Measurements from ENCODE around the gene ARMC2.

The ARMC2 gene

GRCh38 chr6:108982154-108983113 lies 134.2 kb downstream of the ARMC2 start:
- no peak for FAIRE-seq

GRCh38 chr6:108983151-108983550 lies 134.9 kb downstream of the ARMC2 start:
- no peak for FAIRE-seq

More at GRCh38 chr6:108982154-108983113, 134.2 kb downstream of the ARMC2 start:
- DNase-seq (ENCODE audit: insufficient read length, low spot score) = no peak

GRCh38 chr6:108985301-108985700 lies 137.1 kb downstream of the ARMC2 start:
- FAIRE-seq = no peak
- no peak for DNase-seq (ENCODE audit: insufficient read length, low spot score)

More at GRCh38 chr6:108983151-108983550, 134.9 kb downstream of the ARMC2 start:
- no peak for DNase-seq (ENCODE audit: insufficient read length, low spot score)

GRCh38 chr6:108987156-108987555 lies 138.9 kb downstream of the ARMC2 start:
- FAIRE-seq = no peak

GRCh38 chr6:108988296-108988695 lies 140.1 kb downstream of the ARMC2 start:
- no peak for FAIRE-seq
- no peak for DNase-seq (ENCODE audit: insufficient read length, low spot score)

More at GRCh38 chr6:108987156-108987555, 138.9 kb downstream of the ARMC2 start:
- no peak for DNase-seq (ENCODE audit: insufficient read length, low spot score)

- DNase-seq (ENCODE audit: insufficient read length, low spot score) (no peak), FAIRE-seq (no peak)
These were observed 140.5 kb downstream of the ARMC2 start for GRCh38 chr6:108988765-108989164.

- FAIRE-seq = no peak
- no peak for DNase-seq (ENCODE audit: insufficient read length, low spot score)
These were observed 141.5 kb downstream of the ARMC2 start for GRCh38 chr6:108989700-108990099.

GRCh38 chr6:108993876-108994275 lies 145.7 kb downstream of the ARMC2 start:
- no peak for DNase-seq (ENCODE audit: insufficient read length, low spot score)
- FAIRE-seq = no peak

- FAIRE-seq (no peak), DNase-seq (ENCODE audit: insufficient read length, low spot score) (no peak)
These were observed 147.1 kb downstream of the ARMC2 start for GRCh38 chr6:108995296-108995695.

GRCh38 chr6:108996208-108996607 lies 148.0 kb downstream of the ARMC2 start:
- FAIRE-seq (no peak), DNase-seq (ENCODE audit: insufficient read length, low spot score) (no peak)

- FAIRE-seq = no peak
These were observed 150.3 kb downstream of the ARMC2 start for GRCh38 chr6:108998485-108998884.

GRCh38 chr6:108999428-108999827 lies 151.2 kb downstream of the ARMC2 start:
- DNase-seq (ENCODE audit: insufficient read length, low spot score) (no peak), FAIRE-seq (no peak)

More at GRCh38 chr6:108998485-108998884, 150.3 kb downstream of the ARMC2 start:
- no peak for DNase-seq (ENCODE audit: insufficient read length, low spot score)

- FAIRE-seq (no peak), DNase-seq (ENCODE audit: insufficient read length, low spot score) (no peak)
These were observed 152.1 kb downstream of the ARMC2 start for GRCh38 chr6:109000289-109000688.

- no peak for DNase-seq (ENCODE audit: insufficient read length, low spot score)
- FAIRE-seq = no peak
These were observed 153.2 kb downstream of the ARMC2 start for GRCh38 chr6:109001291-109001894.

GRCh38 chr6:109002051-109002697 lies 154.0 kb downstream of the ARMC2 start:
- DNase-seq (ENCODE audit: insufficient read length, low spot score) (no peak), FAIRE-seq (no peak)

- no peak for DNase-seq (ENCODE audit: insufficient read length, low spot score)
These were observed 154.7 kb downstream of the ARMC2 start for GRCh38 chr6:109002882-109003281.

GRCh38 chr6:109006818-109007217 lies 158.6 kb downstream of the ARMC2 start:
- DNase-seq (ENCODE audit: insufficient read length, low spot score) (no peak), FAIRE-seq (no peak)

More at GRCh38 chr6:109002882-109003281, 154.7 kb downstream of the ARMC2 start:
- FAIRE-seq = no peak

GRCh38 chr6:109007521-109007920 lies 159.3 kb downstream of the ARMC2 start:
- DNase-seq (ENCODE audit: insufficient read length, low spot score) = no peak
- FAIRE-seq = no peak

- no peak for FAIRE-seq
These were observed 159.8 kb downstream of the ARMC2 start for GRCh38 chr6:109008054-109008453.

GRCh38 chr6:109008537-109009235 lies 160.5 kb downstream of the ARMC2 start:
- peak; percentile 27 for DNase-seq (ENCODE audit: insufficient read length, low spot score)
- peak; percentile 33 for FAIRE-seq

More at GRCh38 chr6:109008054-109008453, 159.8 kb downstream of the ARMC2 start:
- no peak for DNase-seq (ENCODE audit: insufficient read length, low spot score)
